Measurements from ENCODE around the gene TAGLN3.

- TF ChIP-seq CTCF (IDR thresholded peaks at IDR 0.05; ENCODE audit: insufficient read depth, low read length, poor library complexity, severe bottlenecking) = no peak
- no peak for TF ChIP-seq EZH2phosphoT487 (conservative IDR thresholded peaks at IDR 0.05; ENCODE audit: low read length)
These were observed 21.0 kb downstream of the TAGLN3 start for GRCh38 chr3:112019716-112020115.

Data from SU-DHL-6 (cell line).